Nephron (organoid): ENCODE results near the gene PSMB5.

Experiments
- H3K27ac Mint-ChIP-seq, 3 experiments: 2 replicates each; pipeline ENCODE4 v1.8.0; 2020; ENCODE audit warnings: mixed read lengths in 3 of 3, mild to moderate bottlenecking in 2 of 3, moderate library complexity in 1 of 3
- H3K27me3 Mint-ChIP-seq: 2 replicates; pipeline ENCODE4 v1.8.0; 2021; ENCODE audit warnings: low read depth, mild to moderate bottlenecking, moderate library complexity, mixed read lengths
- H3K36me3 Mint-ChIP-seq: 2 replicates; pipeline ENCODE4 v1.8.0; 2020; ENCODE audit warnings: low read depth, mixed read lengths
- H3K4me1 Mint-ChIP-seq: 2 replicates; pipeline ENCODE4 v1.8.0; 2020; ENCODE audit warnings: mixed read lengths
- H3K4me3 Mint-ChIP-seq, 3 experiments: 2 replicates each; pipeline ENCODE4 v1.8.0; 2020; ENCODE audit warnings: mild to moderate bottlenecking in 3 of 3, mixed read lengths in 3 of 3, moderate library complexity in 2 of 3
- H3K9me3 Mint-ChIP-seq: 2 replicates; pipeline ENCODE4 v1.8.0; 2020; ENCODE audit warnings: mixed read lengths
- TF ChIP-seq, protein P1 (sequence below), 3 experiments: fragments of 200-600 bp; sonication (generic); IDR thresholded peaks; one replicate each; pipeline ENCODE4 v1.5.0; 2021; ENCODE audit warnings: antibody characterized with exemption in 3 of 3; ENCODE audit not compliant: unreplicated experiment in 3 of 3

The PSMB5 gene

DNA sequence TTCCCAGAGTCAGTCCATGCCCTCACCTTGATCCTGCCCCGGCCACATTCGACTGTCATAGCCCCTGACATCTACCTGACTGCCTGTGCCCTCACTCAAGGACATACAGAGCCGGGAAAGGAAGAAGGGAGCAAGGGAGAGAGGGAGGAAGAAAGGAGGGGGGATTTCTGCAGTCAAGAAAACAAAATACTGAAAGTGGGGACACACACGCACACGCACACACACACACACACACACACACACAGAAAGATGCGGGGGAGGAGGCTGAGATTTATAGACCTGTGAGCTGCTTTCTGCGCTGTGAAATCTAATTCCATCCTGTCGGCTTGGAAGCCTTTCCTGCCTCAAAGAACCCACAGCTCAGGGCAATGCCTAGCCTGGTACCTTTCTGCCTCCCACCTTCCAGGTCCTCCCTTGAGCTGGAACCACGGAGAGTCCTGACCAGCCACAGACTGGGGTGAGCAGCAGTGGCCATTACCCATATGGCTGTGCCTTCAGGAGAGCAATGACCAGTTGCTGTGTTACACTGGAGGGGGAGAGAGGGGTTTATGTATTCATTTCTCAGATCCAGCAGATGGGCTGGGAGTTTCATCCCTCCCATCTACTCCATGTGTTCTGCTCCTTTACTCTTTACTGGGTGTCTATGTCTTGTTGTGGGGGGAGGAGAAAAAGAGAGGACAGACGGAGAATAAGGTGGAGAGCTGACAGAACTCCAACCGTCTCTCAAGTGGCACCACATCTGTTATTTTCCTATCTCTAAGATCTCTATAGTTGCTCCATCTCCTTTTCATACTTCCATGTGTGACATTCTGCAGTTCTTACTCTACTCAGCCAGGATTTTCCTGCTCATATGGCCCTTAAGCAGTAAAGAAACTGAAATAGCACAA is 37.7 kb downstream of the PSMB5 start:
- no peak overlapping the region for H3K27ac Mint-ChIP-seq
- H3K9me3 Mint-ChIP-seq: no peaks in the 10 kb centered on the region
- no peak overlapping the region for H3K4me3 Mint-ChIP-seq
- peaks cover 23% of the 10 kb centered on the region for H3K4me1 Mint-ChIP-seq
- peaks cover 4% of the 10 kb centered on the region for H3K36me3 Mint-ChIP-seq
- TF ChIP-seq, protein P1, sequence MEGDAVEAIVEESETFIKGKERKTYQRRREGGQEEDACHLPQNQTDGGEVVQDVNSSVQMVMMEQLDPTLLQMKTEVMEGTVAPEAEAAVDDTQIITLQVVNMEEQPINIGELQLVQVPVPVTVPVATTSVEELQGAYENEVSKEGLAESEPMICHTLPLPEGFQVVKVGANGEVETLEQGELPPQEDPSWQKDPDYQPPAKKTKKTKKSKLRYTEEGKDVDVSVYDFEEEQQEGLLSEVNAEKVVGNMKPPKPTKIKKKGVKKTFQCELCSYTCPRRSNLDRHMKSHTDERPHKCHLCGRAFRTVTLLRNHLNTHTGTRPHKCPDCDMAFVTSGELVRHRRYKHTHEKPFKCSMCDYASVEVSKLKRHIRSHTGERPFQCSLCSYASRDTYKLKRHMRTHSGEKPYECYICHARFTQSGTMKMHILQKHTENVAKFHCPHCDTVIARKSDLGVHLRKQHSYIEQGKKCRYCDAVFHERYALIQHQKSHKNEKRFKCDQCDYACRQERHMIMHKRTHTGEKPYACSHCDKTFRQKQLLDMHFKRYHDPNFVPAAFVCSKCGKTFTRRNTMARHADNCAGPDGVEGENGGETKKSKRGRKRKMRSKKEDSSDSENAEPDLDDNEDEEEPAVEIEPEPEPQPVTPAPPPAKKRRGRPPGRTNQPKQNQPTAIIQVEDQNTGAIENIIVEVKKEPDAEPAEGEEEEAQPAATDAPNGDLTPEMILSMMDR (IDR thresholded peaks at IDR 0.05; ENCODE audit: unreplicated experiment in 3 of 3): no peak
- no peaks in the 10 kb centered on the region for H3K27me3 Mint-ChIP-seq

DNA sequence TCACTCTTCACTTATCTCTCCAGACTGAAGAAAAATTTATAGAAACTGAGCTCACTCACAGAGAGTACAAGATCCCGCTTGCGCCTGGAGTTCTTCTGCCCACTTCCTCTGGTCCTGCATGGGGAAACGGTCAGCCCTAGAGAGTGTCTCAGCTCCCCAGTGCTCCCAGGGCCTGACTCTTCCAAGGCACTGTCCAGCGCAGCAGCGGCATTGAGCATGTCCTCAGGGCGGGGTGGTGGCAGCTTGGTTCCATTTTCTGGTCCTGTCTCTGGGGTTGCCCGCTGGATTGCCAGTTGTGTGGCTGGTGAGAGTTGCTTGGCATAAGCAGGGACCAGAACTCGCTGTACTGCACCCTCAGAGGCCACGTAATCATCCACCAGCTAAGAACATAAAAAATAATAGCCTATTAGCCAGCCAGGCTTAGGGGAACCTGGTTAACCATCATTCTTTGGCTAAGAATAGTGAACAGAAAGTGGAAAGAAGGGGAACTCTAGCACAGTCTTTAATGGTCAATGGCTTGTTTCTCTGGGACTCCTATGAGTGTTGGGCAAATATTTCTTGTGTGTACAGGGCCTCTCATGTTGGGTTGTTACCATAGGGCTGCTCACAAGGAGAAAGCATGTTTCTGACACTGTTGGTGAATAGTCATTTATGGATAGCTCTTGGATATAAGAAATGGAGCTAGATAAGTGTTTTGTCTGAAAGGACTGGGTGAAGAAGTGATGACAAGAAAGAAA is 38.6 kb downstream of the PSMB5 start:
- H3K4me3 Mint-ChIP-seq: no peak overlapping the region
- H3K27ac Mint-ChIP-seq: peak overlapping the region in 1 of 3 experiments; percentile 26
- peaks cover 23% of the 10 kb centered on the region for H3K4me1 Mint-ChIP-seq
- no peaks in the 10 kb centered on the region for H3K27me3 Mint-ChIP-seq
- TF ChIP-seq, protein P1 (IDR thresholded peaks at IDR 0.05; ENCODE audit: unreplicated experiment in 3 of 3): no peak
- H3K9me3 Mint-ChIP-seq: no peaks in the 10 kb centered on the region
- H3K36me3 Mint-ChIP-seq: peaks cover 7% of the 10 kb centered on the region

DNA sequence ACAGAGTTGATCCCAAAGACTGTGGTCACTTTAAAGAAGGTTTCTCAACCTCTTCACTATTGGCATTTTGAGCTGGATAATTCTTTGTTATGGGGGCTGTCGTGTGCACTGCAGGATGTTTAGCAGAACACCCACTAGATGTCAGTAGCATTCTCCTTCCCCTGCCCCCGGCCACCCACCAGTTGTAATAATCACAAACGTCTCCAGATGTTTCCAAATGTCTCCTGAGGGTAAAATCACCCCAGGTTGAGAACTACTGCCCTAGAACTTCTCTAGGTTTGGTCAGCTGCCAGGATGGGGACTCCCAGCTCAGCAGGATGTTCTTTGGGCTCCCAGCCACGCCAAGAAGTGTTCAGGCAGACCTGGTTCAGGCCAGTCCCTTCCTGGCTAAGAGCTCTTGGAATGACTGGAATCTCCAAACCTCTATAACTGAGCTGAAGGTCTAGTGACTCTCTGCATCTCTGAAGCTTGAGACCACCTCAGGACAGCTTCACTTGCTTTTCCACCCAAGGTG is 39.9 kb downstream of the PSMB5 start:
- Mint-ChIP-seq H3K4me1 (peaks cover 23% of the 10 kb centered on the region), H3K36me3 (peaks cover 11% of the 10 kb centered on the region), H3K27me3 (no peaks in the 10 kb centered on the region), H3K9me3 (no peaks in the 10 kb centered on the region), H3K27ac (peak overlapping the region; percentile 61 to 82 (median 63)), H3K4me3 (peak overlapping the region in 1 of 3 experiments; percentile 35)
- TF ChIP-seq, protein P1 (IDR thresholded peaks at IDR 0.05; ENCODE audit: unreplicated experiment in 3 of 3): peak; percentile 56 to 65 (median 65)

DNA sequence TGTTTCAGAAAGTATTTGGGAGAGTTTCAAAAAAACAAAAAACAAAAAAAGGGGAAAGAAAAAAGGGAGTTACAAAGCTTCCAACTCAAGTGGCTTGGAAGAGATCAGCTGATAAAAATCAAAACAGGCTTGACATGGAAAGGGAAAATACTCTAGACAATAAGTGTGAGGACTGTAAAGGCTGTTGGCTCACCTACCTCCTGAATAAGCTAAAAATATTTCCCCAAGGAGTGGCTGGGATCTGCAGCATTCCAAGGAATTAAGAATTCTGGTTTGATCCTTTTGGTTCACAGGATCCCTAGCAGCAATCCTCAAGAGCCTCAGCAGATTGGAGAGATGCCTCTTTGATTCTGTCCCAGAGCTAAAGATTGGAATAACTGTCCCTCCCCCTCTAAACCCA is 41.2 kb downstream of the PSMB5 start:
- Mint-ChIP-seq H3K36me3 (peaks cover 18% of the 10 kb centered on the region), H3K9me3 (no peaks in the 10 kb centered on the region), H3K27ac (peak overlapping the region; percentile 27 to 68 (median 46)), H3K4me1 (peaks cover 23% of the 10 kb centered on the region), H3K4me3 (no peak overlapping the region), H3K27me3 (peaks cover 3% of the 10 kb centered on the region)
- TF ChIP-seq, protein P1 (IDR thresholded peaks at IDR 0.05; ENCODE audit: unreplicated experiment in 3 of 3): no peak

DNA sequence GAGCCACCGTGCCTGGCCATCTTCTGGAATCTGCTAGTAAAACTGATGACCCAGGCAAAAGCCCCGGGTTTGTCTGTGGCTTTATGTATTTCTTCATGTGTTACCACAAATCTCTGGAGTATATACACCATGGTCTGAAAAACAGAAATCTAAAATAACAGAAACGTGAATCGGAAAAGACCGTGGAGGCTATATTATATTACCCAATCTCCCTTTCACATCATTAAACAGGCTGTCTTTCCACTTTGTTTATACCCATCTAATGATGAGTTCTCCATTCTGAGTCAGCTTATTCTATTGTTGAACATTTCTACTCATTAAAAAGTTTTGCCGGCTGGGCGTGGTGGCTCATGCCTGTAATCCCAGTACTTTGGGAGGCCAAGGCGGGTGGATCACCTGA is 42.8 kb downstream of the PSMB5 start:
- Mint-ChIP-seq H3K36me3 (peaks cover 18% of the 10 kb centered on the region), H3K27me3 (peaks cover 3% of the 10 kb centered on the region), H3K4me3 (no peak overlapping the region), H3K9me3 (no peaks in the 10 kb centered on the region), H3K4me1 (peaks cover 23% of the 10 kb centered on the region), H3K27ac (no peak overlapping the region)
- TF ChIP-seq, protein P1 (IDR thresholded peaks at IDR 0.05; ENCODE audit: unreplicated experiment in 3 of 3): no peak
